Liver (tissue), 9 donors: ENCODE data around the gene ITGAE. TPM values are rescaled to one million over a fixed set of nuclear protein-coding genes. Genes with fewer than 3 reads are reported as not detected.

Experiments
- DNase-seq: peaks from one replicate; pipeline ENCODE4 v3.0.0-alpha.2; 2017; ENCODE audit warnings: low spot score
- H3K27ac ChIP-seq, 2 donors: one replicate each; pipeline ENCODE4 v1.7.0; 2013; ENCODE audit warnings: inconsistent platforms in 2 of 2, low read length in 2 of 2, control low read depth in 1 of 2, low read depth in 1 of 2, mild to moderate bottlenecking in 1 of 2
- H3K27me3 ChIP-seq, 4 donors: one replicate each; pipeline versions ENCODE4 v1.6.1 to v1.7.0; 2013; ENCODE audit warnings: low read length in 3 of 4, inconsistent platforms in 1 of 4, mild to moderate bottlenecking in 1 of 4, moderate library complexity in 1 of 4; ENCODE audit not compliant: control insufficient read depth in 4 of 4, insufficient read depth in 4 of 4
- H3K36me3 ChIP-seq, 4 donors: one replicate each; pipeline versions ENCODE4 v1.6.1 to v1.7.0; 2013; ENCODE audit warnings: low read length in 3 of 4, mild to moderate bottlenecking in 3 of 4, low read depth in 1 of 4, moderate library complexity in 1 of 4; ENCODE audit not compliant: control insufficient read depth in 4 of 4, insufficient read depth in 3 of 4
- H3K4me1 ChIP-seq, 4 donors: one replicate each; pipeline versions ENCODE4 v1.6.1 to v1.7.0; 2013; ENCODE audit warnings: low read length in 3 of 4, mild to moderate bottlenecking in 3 of 4, moderate library complexity in 1 of 4; ENCODE audit not compliant: control insufficient read depth in 4 of 4, insufficient read depth in 4 of 4
- H3K4me3 ChIP-seq, 3 donors: one replicate each; pipeline versions ENCODE4 v1.6.1 to v1.7.0; 2013; ENCODE audit warnings: low read length in 3 of 3, control low read depth in 1 of 3, low read depth in 1 of 3, mild to moderate bottlenecking in 1 of 3
- H3K9ac ChIP-seq, 2 donors: one replicate each; pipeline ENCODE4 v1.7.0; 2013; ENCODE audit warnings: low read length in 2 of 2, mild to moderate bottlenecking in 2 of 2, moderate library complexity in 2 of 2, control low read depth in 1 of 2, low read depth in 1 of 2
- H3K9me3 ChIP-seq, 4 donors: one replicate each; pipeline versions ENCODE4 v1.6.1 to v1.7.0; 2013; ENCODE audit warnings: low read length in 3 of 4; ENCODE audit not compliant: control insufficient read depth in 4 of 4
- ATF3 ChIP-seq: IDR thresholded peaks from 2 replicates; pipeline ENCODE4 v1.6.1; 2016; ENCODE audit warnings: antibody characterized with exemption
- CTCF ChIP-seq: fragments of 150-350 bp; IDR thresholded peaks from 2 replicates; pipeline ENCODE4 v1.5.1; 2017; ENCODE audit warnings: improper control_type of control experiment, low read depth, low read length; ENCODE audit not compliant: missing input control
- FOXA1 ChIP-seq: IDR thresholded peaks from 2 replicates; pipeline ENCODE4 v1.6.1; 2016; ENCODE audit warnings: antibody characterized with exemption
- FOXA2 ChIP-seq: IDR thresholded peaks from 2 replicates; pipeline ENCODE4 v1.6.1; 2016; ENCODE audit warnings: antibody characterized with exemption
- HNF4A ChIP-seq, 2 donors: conservative IDR thresholded peaks; 2 replicates each; pipeline ENCODE4 v1.6.1; 2016; ENCODE audit warnings: antibody characterized with exemption in 2 of 2, mild to moderate bottlenecking in 2 of 2
- JUND ChIP-seq, 2 donors: IDR thresholded peaks; 2 replicates each; pipeline ENCODE4 v1.6.1; 2016; ENCODE audit warnings: antibody characterized with exemption in 2 of 2
- MAX ChIP-seq: IDR thresholded peaks from 2 replicates; pipeline ENCODE4 v1.6.1; 2016; ENCODE audit warnings: antibody characterized with exemption
- RAD21 ChIP-seq, 2 donors: IDR thresholded peaks; 2 replicates each; pipeline ENCODE4 v1.6.1; 2016; ENCODE audit warnings: antibody characterized with exemption in 2 of 2, mild to moderate bottlenecking in 2 of 2
- REST ChIP-seq: IDR thresholded peaks from 2 replicates; pipeline ENCODE4 v1.6.1; 2016; ENCODE audit warnings: antibody characterized with exemption, mild to moderate bottlenecking
- RXRA ChIP-seq, 2 donors: IDR thresholded peaks; 2 replicates each; pipeline ENCODE4 v1.6.1; 2017 to 2018; ENCODE audit warnings: antibody characterized with exemption in 2 of 2, mild to moderate bottlenecking in 1 of 2
- SP1 ChIP-seq: IDR thresholded peaks from 2 replicates; pipeline ENCODE4 v1.6.1; 2018; ENCODE audit warnings: antibody characterized with exemption, mild to moderate bottlenecking
- TAF1 ChIP-seq: conservative IDR thresholded peaks from 2 replicates; pipeline ENCODE4 v1.6.1; 2016; ENCODE audit warnings: antibody characterized with exemption, mild to moderate bottlenecking
- YY1 ChIP-seq: IDR thresholded peaks from 2 replicates; pipeline ENCODE4 v1.6.1; 2016; ENCODE audit warnings: antibody characterized with exemption, mild to moderate bottlenecking
- WGBS: extraction: QIAGEN DNeasy Blood & Tissue Kit; methylation state at CpG from one replicate; pipeline ENCODE4 v1.1.7; 2013; 5-methylcytosine and 5-hydroxymethylcytosine counted together
- polyA plus RNA-seq, 2 donors: library from polyadenylated mRNA; stranded (reverse) in 1 of 2; unstranded in 1 of 2; fragments of 200-250 nt in 1 of 2; fragments of >200 nt in 1 of 2; fragmentation: Nextera tagmentation in 1 of 2; extraction: Ambion mirVana in 1 of 2; gene quantifications; one replicate each; pipeline versions ENCODE4 v1.2.1 to v1.2.3, GENCODE V29; 2013 to 2015
- total RNA-seq, 2 donors: library from RNA; depleted of rRNA; stranded (reverse); fragments of >200 nt; gene quantifications; one replicate each; pipeline ENCODE4 v1.2.3, GENCODE V29; 2014
- TF ChIP-seq, protein P1 (sequence below): IDR thresholded peaks from 2 replicates; pipeline ENCODE4 v1.6.1; 2016; ENCODE audit warnings: antibody characterized with exemption
- donor health status: healthy.
- donor health status: healthy.
- donor health status: healthy.
- donor health status: healthy.
- donor health status: healthy.

The ITGAE gene
- total and polyA plus RNA-seq, 4 donors: 6.5 to 17.7 (median 12.1) TPM

GRCh38 chr17:3798273-3799180, 2.5 kb downstream of the ITGAE start:
- Histone ChIP-seq H3K27me3 (no peaks in the 10 kb centered on the region), H3K9ac (no peak overlapping the region), H3K27ac (peak overlapping the region; percentile 7 to 40), H3K4me3 (no peak overlapping the region), H3K9me3 (no peaks in the 10 kb centered on the region), H3K4me1 (peaks cover 20 to 52% (median 33%) of the 10 kb centered on the region in 4 donors), H3K36me3 (no peaks in the 10 kb centered on the region)
- WGBS: 84% methylated on average over 15 of the region's 15 CpGs
- no peak for TF ChIP-seq REST
- no peak for TF ChIP-seq TAF1
- TF ChIP-seq, protein P1, sequence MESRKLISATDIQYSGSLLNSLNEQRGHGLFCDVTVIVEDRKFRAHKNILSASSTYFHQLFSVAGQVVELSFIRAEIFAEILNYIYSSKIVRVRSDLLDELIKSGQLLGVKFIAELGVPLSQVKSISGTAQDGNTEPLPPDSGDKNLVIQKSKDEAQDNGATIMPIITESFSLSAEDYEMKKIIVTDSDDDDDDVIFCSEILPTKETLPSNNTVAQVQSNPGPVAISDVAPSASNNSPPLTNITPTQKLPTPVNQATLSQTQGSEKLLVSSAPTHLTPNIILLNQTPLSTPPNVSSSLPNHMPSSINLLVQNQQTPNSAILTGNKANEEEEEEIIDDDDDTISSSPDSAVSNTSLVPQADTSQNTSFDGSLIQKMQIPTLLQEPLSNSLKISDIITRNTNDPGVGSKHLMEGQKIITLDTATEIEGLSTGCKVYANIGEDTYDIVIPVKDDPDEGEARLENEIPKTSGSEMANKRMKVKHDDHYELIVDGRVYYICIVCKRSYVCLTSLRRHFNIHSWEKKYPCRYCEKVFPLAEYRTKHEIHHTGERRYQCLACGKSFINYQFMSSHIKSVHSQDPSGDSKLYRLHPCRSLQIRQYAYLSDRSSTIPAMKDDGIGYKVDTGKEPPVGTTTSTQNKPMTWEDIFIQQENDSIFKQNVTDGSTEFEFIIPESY: no peak
- no peak for TF ChIP-seq FOXA2
- TF ChIP-seq CTCF: no peak
- TF ChIP-seq HNF4A (conservative IDR thresholded peaks at IDR 0.05): peak; percentile 17 to 38
- TF ChIP-seq FOXA1: no peak
- peak; percentile 9 for TF ChIP-seq SP1
- no peak for TF ChIP-seq JUND (IDR thresholded peaks at IDR 0.05)
- no peak for TF ChIP-seq YY1
- peak; percentile 42 to 69 for TF ChIP-seq RXRA (IDR thresholded peaks at IDR 0.05)
- no peak for TF ChIP-seq ATF3
- no peak for TF ChIP-seq RAD21 (IDR thresholded peaks at IDR 0.05)
- DNase-seq: no peak

DNA sequence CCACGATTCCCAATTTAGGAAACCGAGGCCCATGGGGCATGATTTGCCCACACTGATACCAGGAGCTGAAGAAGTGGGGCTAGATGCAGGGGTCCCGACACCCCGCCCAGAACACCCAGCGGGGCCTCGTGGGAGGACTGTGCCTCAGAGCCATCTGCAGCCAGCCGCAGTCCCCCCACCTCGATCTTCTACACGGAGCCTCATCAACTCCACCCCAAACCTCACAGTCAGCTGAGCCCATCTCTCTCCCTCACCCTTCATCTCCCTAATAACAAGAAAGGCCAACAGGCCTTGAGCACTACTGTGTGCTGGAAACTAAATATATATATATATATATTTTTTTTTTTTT, 4.2 kb downstream of the ITGAE start:
- H3K4me1 ChIP-seq: peaks cover 14 to 38% (median 26%) of the 10 kb centered on the region in 4 donors
- DNase-seq: no peak
- TF ChIP-seq FOXA2 (no peak), SP1 (no peak), MAX (no peak)

More for the DNA sequence above, 4.2 kb downstream of the ITGAE start:
- Histone ChIP-seq H3K9ac (no peak overlapping the region), H3K4me3 (no peak overlapping the region), H3K27ac (no peak overlapping the region), H3K9me3 (no peaks in the 10 kb centered on the region), H3K36me3 (no peaks in the 10 kb centered on the region), H3K27me3 (no peaks in the 10 kb centered on the region)
- 89% methylated on average over 9 of the region's 9 CpGs for WGBS
